Colonic mucosa (tissue), 4 donors: ENCODE data around the gene DACT3. TPM values are rescaled to one million over a fixed set of nuclear protein-coding genes. Genes with fewer than 3 reads are reported as not detected.
"Not testable (repeated sequence)": the region's sequence is repeated elsewhere in the genome, so short reads cannot be mapped to it uniquely, and the experiment has no call there.

ENCODE experiments used
- DNase-seq: peaks from one replicate; pipeline ENCODE4 v3.0.0-alpha.2; 2020
- H3K27ac ChIP-seq: fragments of 200-600 bp; one replicate; pipeline ENCODE4 v1.8.0; 2021
- H3K27me3 ChIP-seq: fragments of 200-600 bp; one replicate; pipeline ENCODE4 v1.8.0; 2021
- H3K36me3 ChIP-seq: fragments of 200-600 bp; one replicate; pipeline ENCODE4 v1.8.0; 2021
- H3K4me1 ChIP-seq: fragments of 200-600 bp; one replicate; pipeline ENCODE4 v1.8.0; 2021; ENCODE audit warnings: mild to moderate bottlenecking
- H3K4me3 ChIP-seq: fragments of 200-600 bp; one replicate; pipeline ENCODE4 v1.8.0; 2021
- H3K9ac ChIP-seq, 2 donors: one replicate each; pipeline ENCODE4 v1.7.0; 2013; ENCODE audit warnings: control low read depth in 2 of 2, low read depth in 2 of 2, low read length in 2 of 2
- H3K9me3 ChIP-seq: fragments of 200-600 bp; one replicate; pipeline ENCODE4 v1.8.0; 2021
- intact Hi-C: fragments of 100-400 bp; cut with DNase I; formaldehyde crosslinking; loops from one replicate; pipeline ENCODE4 v1.14.1; 2022
- total RNA-seq, 2 donors: library from RNA; stranded (reverse); fragmentation: NEBNext Ultra II Directional in 1 of 2; extraction: Animal tissue kit (Norgen Biotek cat#: 25700) in 1 of 2; gene quantifications; one replicate each; pipeline ENCODE4 v1.2.1, GENCODE V29; 2021
- TF ChIP-seq, protein P1 (sequence below): fragments of 200-600 bp; IDR thresholded peaks from one replicate; pipeline ENCODE4 v1.8.0; 2022; ENCODE audit warnings: antibody characterized with exemption, mild to moderate bottlenecking
- donor health status: healthy.
- donor health status: DM: no; HTN: no; CAD: no.
- donor health status: DM: no; HTN: no; CAD: no.

The DACT3 gene
- total RNA-seq, 2 donors from 2014 or later: 1.6 to 5.3 TPM

DNA sequence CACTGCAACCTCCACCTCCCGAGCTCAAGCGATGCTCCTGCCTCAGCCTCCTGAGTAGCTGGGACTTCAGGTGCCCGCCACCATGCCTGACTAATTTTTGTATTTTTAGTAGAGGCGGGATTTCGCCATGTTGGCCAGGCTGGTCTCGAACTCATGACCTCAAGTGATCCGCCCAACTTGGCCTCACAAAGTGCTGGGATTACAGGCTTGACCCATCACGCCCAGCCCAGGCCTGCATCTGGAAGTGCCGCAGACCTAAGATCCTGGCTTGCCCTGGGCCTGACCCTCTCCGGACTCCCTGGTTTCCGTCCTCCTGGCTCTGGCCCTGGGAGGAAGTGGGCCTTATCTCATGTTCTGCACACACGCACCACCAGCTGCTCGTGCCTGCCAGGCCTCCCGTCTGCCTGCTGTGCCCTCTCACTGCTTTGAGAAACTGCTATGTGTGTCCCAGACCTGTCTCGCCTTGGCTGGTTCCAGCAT is 31.4 kb downstream of the DACT3 start:
- TF ChIP-seq, protein P1, sequence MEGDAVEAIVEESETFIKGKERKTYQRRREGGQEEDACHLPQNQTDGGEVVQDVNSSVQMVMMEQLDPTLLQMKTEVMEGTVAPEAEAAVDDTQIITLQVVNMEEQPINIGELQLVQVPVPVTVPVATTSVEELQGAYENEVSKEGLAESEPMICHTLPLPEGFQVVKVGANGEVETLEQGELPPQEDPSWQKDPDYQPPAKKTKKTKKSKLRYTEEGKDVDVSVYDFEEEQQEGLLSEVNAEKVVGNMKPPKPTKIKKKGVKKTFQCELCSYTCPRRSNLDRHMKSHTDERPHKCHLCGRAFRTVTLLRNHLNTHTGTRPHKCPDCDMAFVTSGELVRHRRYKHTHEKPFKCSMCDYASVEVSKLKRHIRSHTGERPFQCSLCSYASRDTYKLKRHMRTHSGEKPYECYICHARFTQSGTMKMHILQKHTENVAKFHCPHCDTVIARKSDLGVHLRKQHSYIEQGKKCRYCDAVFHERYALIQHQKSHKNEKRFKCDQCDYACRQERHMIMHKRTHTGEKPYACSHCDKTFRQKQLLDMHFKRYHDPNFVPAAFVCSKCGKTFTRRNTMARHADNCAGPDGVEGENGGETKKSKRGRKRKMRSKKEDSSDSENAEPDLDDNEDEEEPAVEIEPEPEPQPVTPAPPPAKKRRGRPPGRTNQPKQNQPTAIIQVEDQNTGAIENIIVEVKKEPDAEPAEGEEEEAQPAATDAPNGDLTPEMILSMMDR: no peak
- Histone ChIP-seq H3K27me3 (no peaks in the 10 kb centered on the region), H3K27ac (no peak overlapping the region), H3K36me3 (no peaks in the 10 kb centered on the region), H3K9me3 (no peaks in the 10 kb centered on the region), H3K4me3 (no peak overlapping the region), H3K4me1 (peaks cover 5% of the 10 kb centered on the region), H3K9ac (no peak overlapping the region)
- no peak for DNase-seq
- intact Hi-C loops: no loop called here

- intact Hi-C loops, H3K27ac ChIP-seq, H3K27me3 ChIP-seq, H3K4me3 ChIP-seq, H3K36me3 ChIP-seq, H3K9ac ChIP-seq, DNase-seq, H3K9me3 ChIP-seq, H3K4me1 ChIP-seq: not testable (repeated sequence)
Observed at GRCh38 chr19:46628970-46629369, 32.0 kb downstream of the DACT3 start.

DNA sequence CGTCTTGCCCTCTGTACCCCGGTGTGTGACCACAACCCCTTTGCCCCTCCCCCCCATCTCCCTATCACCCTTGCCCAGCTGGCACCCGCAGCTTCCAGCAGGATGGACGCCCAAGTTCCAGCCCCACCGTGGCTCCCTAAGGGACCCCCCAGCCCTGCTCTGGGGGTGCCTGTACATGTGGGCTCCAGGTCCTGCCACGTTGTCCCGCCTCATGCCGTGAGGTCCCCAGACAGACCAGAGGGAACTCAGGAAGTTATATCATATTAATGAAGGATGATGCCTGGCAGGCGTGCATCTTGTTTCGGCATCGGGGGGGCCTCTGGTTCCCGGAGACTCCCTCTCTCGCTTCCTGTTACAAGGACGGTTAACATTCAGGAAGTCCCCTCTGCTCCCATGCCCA is 34.5 kb downstream of the DACT3 start:
- intact Hi-C loops: no loop called here
- Histone ChIP-seq H3K4me1 (no peaks in the 10 kb centered on the region), H3K27ac (peak overlapping the region; percentile 57), H3K9ac (no peak overlapping the region), H3K9me3 (no peaks in the 10 kb centered on the region), H3K4me3 (no peak overlapping the region), H3K36me3 (no peaks in the 10 kb centered on the region), H3K27me3 (no peaks in the 10 kb centered on the region)
- TF ChIP-seq, protein P1: no peak
- no peak for DNase-seq

DNA sequence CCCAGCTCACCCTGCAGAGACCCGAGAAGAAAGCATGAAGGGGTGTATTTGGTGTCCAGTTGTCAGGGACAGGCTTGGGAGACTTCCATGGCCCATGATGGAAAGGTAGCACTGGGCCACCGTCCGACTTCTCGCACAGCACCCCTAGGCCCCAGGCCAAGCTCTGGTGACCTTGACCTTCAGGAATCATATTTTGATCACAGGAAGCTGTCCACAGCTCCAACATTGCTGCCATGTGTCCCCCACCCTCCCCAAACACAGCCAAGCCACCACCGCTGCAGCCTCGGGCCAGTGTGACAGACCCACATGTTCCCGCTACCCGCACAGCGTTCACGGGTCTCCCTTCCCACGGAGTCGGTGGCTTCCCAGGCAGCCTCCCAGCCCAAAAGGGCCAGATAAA is 35.3 kb downstream of the DACT3 start:
- Histone ChIP-seq H3K27ac (peak overlapping the region; percentile 57), H3K9me3 (no peaks in the 10 kb centered on the region), H3K27me3 (no peaks in the 10 kb centered on the region), H3K4me1 (no peaks in the 10 kb centered on the region), H3K4me3 (no peak overlapping the region), H3K36me3 (no peaks in the 10 kb centered on the region), H3K9ac (peak overlapping the region in 1 of 2 donors; percentile 39)
- intact Hi-C loops: no loop called here
- TF ChIP-seq, protein P1: no peak
- no peak for DNase-seq

DNA sequence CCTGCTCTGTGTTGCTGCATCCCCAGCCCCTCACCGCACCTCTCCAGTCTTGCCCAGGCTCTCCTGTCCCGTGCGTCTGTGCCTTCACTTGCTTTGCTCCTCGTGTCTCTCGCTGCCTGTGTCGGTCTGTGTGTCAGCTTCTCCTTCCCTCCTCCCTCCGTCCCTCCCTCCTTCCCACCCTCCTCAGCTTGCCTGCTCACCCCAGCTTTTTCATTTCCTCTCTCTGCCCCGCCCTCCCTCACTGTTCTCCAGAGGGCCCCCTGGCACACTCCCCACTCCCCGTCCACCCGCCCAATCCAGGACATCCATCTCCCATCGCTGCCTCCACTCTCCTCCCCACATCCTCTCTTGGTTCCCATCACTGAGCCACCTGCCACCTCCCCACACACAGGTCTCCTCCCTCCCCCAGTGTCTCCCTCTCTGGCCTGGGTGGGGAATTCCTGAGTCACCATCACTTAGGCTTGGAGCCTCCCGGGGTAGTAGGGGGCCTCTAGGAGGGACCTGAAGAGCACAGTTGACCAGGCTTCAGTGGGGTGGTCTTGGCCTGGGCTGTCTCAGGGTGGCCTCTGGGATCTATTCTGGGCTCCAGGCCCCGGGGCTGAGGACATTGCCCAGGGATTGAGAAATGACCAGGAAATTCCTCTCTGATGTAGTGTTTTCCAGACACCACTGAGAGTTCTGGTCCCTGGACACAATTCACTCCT is 35.9 kb downstream of the DACT3 start, which contains the start of gene PTGIR:
TSS of gene PTGIR (minus strand) at position 132 of the 704 bp plus-strand sequence. CDS start 864 bp downstream, outside the sequence.
- Histone ChIP-seq H3K36me3 (no peaks in the 10 kb centered on the region), H3K27ac (peak within 1 kb of the TSS; percentile 57), H3K9me3 (no peaks in the 10 kb centered on the region), H3K9ac (peak within 1 kb of the TSS; percentile 26 to 43), H3K27me3 (no peaks in the 10 kb centered on the region), H3K4me3 (no peak within 1 kb of the TSS), H3K4me1 (no peaks in the 10 kb centered on the region)
- intact Hi-C loops: no loop called here
- TF ChIP-seq, protein P1: no peak
- peak; percentile 59 for DNase-seq

DNA sequence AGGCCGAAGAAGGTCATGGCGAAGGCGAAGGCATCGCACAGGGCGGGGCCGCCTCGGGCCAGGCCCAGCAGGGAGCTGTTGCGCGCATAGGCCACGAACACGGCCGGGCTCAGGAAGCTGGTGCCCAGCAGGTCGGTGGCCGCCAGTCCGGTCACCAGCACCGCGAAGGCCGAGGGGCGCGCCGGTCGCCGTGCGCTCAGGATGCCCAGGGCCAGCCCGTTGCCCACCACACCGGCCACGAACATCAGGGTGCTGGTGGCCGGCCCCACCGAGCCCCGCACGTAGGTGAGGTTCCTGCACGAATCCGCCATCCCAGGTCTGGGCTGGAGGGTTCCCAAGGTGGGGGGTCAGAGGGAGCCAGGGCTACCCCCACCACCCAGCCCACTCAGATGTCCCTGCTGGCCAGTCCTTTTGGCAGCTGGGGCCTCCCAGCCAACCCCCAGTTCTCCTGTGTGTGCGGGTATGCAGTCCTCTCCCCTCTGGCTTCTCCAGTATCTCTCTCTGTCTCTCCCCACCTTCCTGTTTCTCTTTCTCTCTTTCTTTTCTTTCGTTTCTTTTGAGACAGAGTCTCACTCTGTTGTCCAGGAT is 37.0 kb downstream of the DACT3 start:
- intact Hi-C loops: no loop called here
- no peaks in the 10 kb centered on the region for H3K27me3 ChIP-seq
- peaks cover 5% of the 10 kb centered on the region for H3K4me1 ChIP-seq
- peak overlapping the region in 1 of 2 donors; percentile 24 for H3K9ac ChIP-seq
- no peak overlapping the region for H3K4me3 ChIP-seq
- H3K27ac ChIP-seq: no peak overlapping the region
- TF ChIP-seq, protein P1: no peak
- no peaks in the 10 kb centered on the region for H3K36me3 ChIP-seq
- DNase-seq: no peak
- H3K9me3 ChIP-seq: no peaks in the 10 kb centered on the region
